ENCODE data around the gene MB21D2.

DNA sequence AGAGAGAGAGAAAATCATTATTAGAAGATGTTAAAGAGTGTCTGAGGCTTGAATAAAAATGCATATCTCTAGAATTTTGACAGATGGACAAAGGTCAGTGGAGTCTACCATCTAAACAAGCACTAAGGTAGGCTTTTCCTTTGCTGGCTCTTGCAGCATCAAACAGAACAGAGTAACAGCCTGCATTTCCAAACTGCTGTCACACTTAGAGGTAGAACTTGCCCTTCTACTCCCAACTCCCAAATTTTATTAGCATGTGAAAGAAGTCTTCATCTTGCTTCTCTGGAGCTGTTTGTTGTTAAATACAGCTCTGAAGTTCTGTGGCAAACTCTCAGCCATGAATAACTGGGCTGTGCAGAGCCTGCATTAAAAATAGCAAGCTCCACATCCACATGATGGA, 4.1 kb upstream of the MB21D2 start:
- TF ChIP-seq EZH2 (IDR thresholded peaks at IDR 0.05; ENCODE audit: low read depth, low read length, severe bottlenecking) (no peak), POLR2AphosphoS5 (IDR thresholded peaks at IDR 0.05; ENCODE audit: low read depth, low read length) (no peak), POLR2A (IDR thresholded peaks at IDR 0.05; ENCODE audit: control extremely low read depth in 1 of 2, low read depth in 2 of 2, low read length in 2 of 2) (no peak), BRCA1 (IDR thresholded peaks at IDR 0.05; ENCODE audit: low read depth, low read length) (no peak), SRF (IDR thresholded peaks at IDR 0.05; ENCODE audit: low read depth, low read length) (no peak), POU5F1 (IDR thresholded peaks at IDR 0.05; ENCODE audit: low read depth, low read length) (no peak), CHD2 (IDR thresholded peaks at IDR 0.05; ENCODE audit: low read length) (no peak), JUND (IDR thresholded peaks at IDR 0.05; ENCODE audit: low read length) (no peak)
- TF ChIP-seq, protein P1, sequence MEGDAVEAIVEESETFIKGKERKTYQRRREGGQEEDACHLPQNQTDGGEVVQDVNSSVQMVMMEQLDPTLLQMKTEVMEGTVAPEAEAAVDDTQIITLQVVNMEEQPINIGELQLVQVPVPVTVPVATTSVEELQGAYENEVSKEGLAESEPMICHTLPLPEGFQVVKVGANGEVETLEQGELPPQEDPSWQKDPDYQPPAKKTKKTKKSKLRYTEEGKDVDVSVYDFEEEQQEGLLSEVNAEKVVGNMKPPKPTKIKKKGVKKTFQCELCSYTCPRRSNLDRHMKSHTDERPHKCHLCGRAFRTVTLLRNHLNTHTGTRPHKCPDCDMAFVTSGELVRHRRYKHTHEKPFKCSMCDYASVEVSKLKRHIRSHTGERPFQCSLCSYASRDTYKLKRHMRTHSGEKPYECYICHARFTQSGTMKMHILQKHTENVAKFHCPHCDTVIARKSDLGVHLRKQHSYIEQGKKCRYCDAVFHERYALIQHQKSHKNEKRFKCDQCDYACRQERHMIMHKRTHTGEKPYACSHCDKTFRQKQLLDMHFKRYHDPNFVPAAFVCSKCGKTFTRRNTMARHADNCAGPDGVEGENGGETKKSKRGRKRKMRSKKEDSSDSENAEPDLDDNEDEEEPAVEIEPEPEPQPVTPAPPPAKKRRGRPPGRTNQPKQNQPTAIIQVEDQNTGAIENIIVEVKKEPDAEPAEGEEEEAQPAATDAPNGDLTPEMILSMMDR (IDR thresholded peaks at IDR 0.05; ENCODE audit: control extremely low read depth in 1 of 3, insufficient read depth in 1 of 3, low read depth in 1 of 3, low read length in 3 of 3) = no peak
- TF ChIP-seq, protein P2, sequence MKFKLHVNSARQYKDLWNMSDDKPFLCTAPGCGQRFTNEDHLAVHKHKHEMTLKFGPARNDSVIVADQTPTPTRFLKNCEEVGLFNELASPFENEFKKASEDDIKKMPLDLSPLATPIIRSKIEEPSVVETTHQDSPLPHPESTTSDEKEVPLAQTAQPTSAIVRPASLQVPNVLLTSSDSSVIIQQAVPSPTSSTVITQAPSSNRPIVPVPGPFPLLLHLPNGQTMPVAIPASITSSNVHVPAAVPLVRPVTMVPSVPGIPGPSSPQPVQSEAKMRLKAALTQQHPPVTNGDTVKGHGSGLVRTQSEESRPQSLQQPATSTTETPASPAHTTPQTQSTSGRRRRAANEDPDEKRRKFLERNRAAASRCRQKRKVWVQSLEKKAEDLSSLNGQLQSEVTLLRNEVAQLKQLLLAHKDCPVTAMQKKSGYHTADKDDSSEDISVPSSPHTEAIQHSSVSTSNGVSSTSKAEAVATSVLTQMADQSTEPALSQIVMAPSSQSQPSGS (IDR thresholded peaks at IDR 0.05; ENCODE audit: low read length) = no peak
- TF ChIP-seq, protein P3, sequence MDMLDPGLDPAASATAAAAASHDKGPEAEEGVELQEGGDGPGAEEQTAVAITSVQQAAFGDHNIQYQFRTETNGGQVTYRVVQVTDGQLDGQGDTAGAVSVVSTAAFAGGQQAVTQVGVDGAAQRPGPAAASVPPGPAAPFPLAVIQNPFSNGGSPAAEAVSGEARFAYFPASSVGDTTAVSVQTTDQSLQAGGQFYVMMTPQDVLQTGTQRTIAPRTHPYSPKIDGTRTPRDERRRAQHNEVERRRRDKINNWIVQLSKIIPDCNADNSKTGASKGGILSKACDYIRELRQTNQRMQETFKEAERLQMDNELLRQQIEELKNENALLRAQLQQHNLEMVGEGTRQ (IDR thresholded peaks at IDR 0.05; ENCODE audit: low read length) = no peak

Measured in H1 (cell line).